ENCODE measurements around the gene QSOX2.

GRCh38 chr9:136244969-136245218 is 718 bp downstream of the QSOX2 start:
- TF ChIP-seq CTCF (IDR thresholded peaks at IDR 0.05): no peak
- no peak for TF ChIP-seq POLR2A (IDR thresholded peaks at IDR 0.05)
